Calu3 (cell line): ENCODE measurements around the gene CAPN9. TPM values are rescaled to one million over a fixed set of nuclear protein-coding genes. Genes with fewer than 3 reads are reported as not detected.

ENCODE experiments used
- BruUV-seq: library from RNA; stranded (reverse); fragments of 400-500 nt; replicated peaks from 2 replicates; lab custom pipeline; 2021; lab: Mats Ljungman, UMichigan
- CTCF ChIA-PET: fragments of 300-600 bp; sonication (Branson Sonifier 250); formaldehyde crosslinking; loops from one replicate; lab custom pipeline; 2022; ENCODE audit warnings: antibody characterized with exemption; lab: Charles Lee
- DNase-seq: peaks from one replicate; pipeline ENCODE4 v3.0.0; 2022
- H3K27ac Mint-ChIP-seq: one replicate; pipeline ENCODE4 v1.8.0; 2022; ENCODE audit warnings: mixed read lengths; ENCODE audit not compliant: unreplicated experiment
- H3K27me3 Mint-ChIP-seq: one replicate; pipeline ENCODE4 v1.8.0; 2022; ENCODE audit warnings: mixed read lengths; ENCODE audit not compliant: unreplicated experiment
- H3K36me3 Mint-ChIP-seq: one replicate; pipeline ENCODE4 v1.8.0; 2022; ENCODE audit warnings: mild to moderate bottlenecking, moderate library complexity, mixed read lengths; ENCODE audit not compliant: insufficient read depth, unreplicated experiment
- H3K4me1 Mint-ChIP-seq: one replicate; pipeline ENCODE4 v1.8.0; 2022; ENCODE audit warnings: mild to moderate bottlenecking, low read depth, mixed read lengths; ENCODE audit not compliant: unreplicated experiment
- H3K4me3 Mint-ChIP-seq: one replicate; pipeline ENCODE4 v1.8.0; 2022; ENCODE audit warnings: mild to moderate bottlenecking, low read depth, moderate library complexity, mixed read lengths; ENCODE audit not compliant: unreplicated experiment
- H3K9me3 Mint-ChIP-seq: one replicate; pipeline ENCODE4 v1.8.0; 2022; ENCODE audit warnings: low read depth, mixed read lengths; ENCODE audit not compliant: unreplicated experiment
- intact Hi-C: fragments of 100-400 bp; cut with micrococcal nuclease; formaldehyde crosslinking; loops from one replicate; pipeline ENCODE4 v1.10.0; 2022; ENCODE audit not compliant: unreplicated experiment
- total RNA-seq: library from RNA; stranded (reverse); gene quantifications from 2 replicates; pipeline ENCODE4 v1.2.3, GENCODE V29; 2022
- TF ChIP-seq, protein P1 (sequence below): fragments of 200-600 bp; IDR thresholded peaks from one replicate; pipeline ENCODE4 v1.8.0; 2022; ENCODE audit warnings: antibody characterized with exemption; ENCODE audit not compliant: unreplicated experiment

The CAPN9 gene
- total RNA-seq, 1 experiment from 2014 or later = not detected

DNA sequence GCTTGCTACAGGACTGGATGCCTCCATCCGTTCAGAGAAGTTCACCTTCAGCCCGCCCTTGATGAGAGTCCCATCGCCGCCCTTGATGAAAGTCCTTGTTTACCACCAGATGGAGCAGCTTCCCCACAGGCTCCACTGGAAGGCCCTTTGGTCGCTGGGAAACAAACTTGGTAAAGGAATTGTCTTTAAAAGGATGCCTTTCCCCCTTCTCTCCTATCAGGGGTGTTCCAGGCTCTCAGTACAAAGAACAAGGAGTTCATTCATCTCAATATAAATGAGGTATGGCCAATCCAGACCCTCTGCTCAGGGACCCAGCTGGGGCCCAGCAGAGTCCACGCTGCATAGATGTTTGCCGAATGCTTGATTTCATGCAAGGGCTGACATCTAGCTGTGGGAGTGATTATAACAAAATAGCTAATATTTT is 50.8 kb downstream of the CAPN9 start:
- no peak overlapping the region for H3K4me3 Mint-ChIP-seq
- peak; percentile 73 for DNase-seq
- intact Hi-C loops = loop anchor here (1.0 to 5.0 kb wide), 5 partner anchors 59 to 414 kb away; partner anchors contain the start of genes ARV1 and TTC13
- BruUV-seq = no TSS peak
- H3K36me3 Mint-ChIP-seq = no peaks in the 10 kb centered on the region
- CTCF ChIA-PET = interaction anchor here (1.2 to 1.3 kb wide), 3 partner anchors 8 to 84 kb away, joined by 4 to 7 read pairs (median 6); partner anchors contain the start of gene AGT
- no peak overlapping the region for H3K27ac Mint-ChIP-seq
- H3K27me3 Mint-ChIP-seq = no peaks in the 10 kb centered on the region
- H3K4me1 Mint-ChIP-seq = no peaks in the 10 kb centered on the region
- H3K9me3 Mint-ChIP-seq = peaks cover 2% of the 10 kb centered on the region
- TF ChIP-seq, protein P1, sequence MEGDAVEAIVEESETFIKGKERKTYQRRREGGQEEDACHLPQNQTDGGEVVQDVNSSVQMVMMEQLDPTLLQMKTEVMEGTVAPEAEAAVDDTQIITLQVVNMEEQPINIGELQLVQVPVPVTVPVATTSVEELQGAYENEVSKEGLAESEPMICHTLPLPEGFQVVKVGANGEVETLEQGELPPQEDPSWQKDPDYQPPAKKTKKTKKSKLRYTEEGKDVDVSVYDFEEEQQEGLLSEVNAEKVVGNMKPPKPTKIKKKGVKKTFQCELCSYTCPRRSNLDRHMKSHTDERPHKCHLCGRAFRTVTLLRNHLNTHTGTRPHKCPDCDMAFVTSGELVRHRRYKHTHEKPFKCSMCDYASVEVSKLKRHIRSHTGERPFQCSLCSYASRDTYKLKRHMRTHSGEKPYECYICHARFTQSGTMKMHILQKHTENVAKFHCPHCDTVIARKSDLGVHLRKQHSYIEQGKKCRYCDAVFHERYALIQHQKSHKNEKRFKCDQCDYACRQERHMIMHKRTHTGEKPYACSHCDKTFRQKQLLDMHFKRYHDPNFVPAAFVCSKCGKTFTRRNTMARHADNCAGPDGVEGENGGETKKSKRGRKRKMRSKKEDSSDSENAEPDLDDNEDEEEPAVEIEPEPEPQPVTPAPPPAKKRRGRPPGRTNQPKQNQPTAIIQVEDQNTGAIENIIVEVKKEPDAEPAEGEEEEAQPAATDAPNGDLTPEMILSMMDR = peak; percentile 81

DNA sequence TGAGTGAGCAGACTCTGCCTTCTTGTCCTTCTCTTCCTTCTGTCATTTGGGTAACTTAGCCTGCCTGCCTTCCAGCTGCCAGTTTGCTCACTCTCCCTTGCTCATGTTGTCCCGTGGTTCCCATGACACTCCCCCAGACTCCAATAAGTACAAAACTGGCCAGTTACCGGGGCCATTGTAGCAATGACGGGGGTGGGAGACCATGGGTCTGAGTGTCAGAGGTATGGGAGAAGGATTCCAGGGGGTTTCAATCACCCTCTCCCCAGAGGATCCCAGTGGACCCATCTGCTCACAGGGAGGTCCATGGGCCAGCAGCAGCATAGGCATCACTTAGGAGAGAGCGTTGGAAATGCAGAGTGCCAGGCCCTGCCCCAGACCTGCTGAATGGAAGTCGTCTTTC is 51.3 kb downstream of the CAPN9 start:
- H3K4me1 Mint-ChIP-seq = no peaks in the 10 kb centered on the region
- no peak for DNase-seq
- H3K36me3 Mint-ChIP-seq = no peaks in the 10 kb centered on the region
- H3K27ac Mint-ChIP-seq = no peak overlapping the region
- intact Hi-C loops = loop anchor here (1.0 to 5.0 kb wide), 5 partner anchors 58 to 414 kb away; partner anchors contain the start of genes ARV1 and TTC13
- BruUV-seq = no TSS peak
- TF ChIP-seq, protein P1 = no peak
- no peak overlapping the region for H3K4me3 Mint-ChIP-seq
- CTCF ChIA-PET = interaction anchor here (1.2 to 1.3 kb wide), 3 partner anchors 9 to 84 kb away, joined by 4 to 7 read pairs (median 6); partner anchors contain the start of gene AGT
- H3K27me3 Mint-ChIP-seq = no peaks in the 10 kb centered on the region
- peaks cover 2% of the 10 kb centered on the region for H3K9me3 Mint-ChIP-seq

DNA sequence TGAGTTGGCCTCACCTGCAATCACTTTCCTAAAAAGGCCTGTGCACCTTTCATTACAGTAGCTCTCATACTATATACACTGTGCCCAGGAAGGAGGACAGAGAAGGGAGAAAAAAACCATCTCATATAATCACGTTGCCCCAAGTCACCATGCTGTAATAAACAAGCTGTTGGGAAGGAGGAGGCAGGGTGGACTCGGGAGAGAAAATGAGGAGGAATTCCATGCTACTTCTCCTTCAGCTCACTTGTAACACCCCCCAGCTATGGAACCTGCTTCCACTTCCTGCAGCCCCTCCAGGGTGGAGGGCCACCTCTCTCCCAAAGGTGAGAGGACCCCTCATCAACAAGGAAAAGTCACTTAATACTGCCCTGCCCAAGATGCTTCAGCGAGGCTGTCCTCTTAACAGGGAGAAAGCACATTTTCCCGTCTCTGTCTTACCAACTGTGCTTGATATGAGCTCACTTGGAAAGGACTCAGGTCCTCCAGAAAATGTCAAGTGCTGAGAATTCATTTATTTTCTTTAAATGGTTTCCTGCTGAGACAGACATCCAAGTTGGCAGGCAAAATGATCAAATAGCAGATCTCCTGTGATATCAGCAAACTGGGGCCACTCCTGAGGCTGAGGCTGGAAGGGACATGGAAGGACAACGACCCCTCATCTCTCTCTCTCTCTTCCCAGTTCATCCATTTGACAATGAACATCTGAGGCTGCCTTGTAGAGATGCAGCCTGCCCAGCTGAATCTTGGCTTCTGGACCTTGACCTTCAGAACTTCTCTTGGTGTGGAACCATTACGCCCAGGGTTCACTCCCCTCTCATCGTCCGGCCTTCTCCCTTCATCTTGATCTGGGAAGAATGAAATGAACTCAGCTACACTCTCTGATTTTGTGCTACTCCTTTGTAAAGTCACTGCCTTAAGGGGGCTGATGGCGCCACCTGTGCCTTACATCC is 54.0 kb downstream of the CAPN9 start:
- CTCF ChIA-PET = interaction anchor here (1.8 kb wide), 1 partner anchor 9 kb away, joined by 4 read pairs; no protein-coding TSS in a partner anchor
- Mint-ChIP-seq H3K27me3 (no peaks in the 10 kb centered on the region), H3K27ac (no peak overlapping the region)

DNA sequence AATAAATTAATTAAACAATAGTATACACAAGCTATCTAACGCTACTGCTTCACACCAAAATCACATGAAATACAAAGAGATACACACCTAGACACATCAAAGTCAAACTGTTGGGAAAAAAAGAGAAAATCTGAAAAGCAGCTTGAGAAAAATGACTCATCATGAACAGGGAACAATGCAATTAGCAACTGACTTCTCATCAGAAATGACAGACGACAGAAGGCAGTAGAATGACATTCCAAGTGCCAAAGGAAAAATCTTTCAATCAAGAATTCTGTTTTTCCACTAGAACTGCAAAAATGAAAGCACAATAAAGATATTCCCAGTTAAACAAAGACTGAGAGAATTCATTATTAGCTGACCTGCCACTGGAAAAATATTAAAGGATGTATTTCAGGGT is 57.2 kb downstream of the CAPN9 start:
- H3K4me1 Mint-ChIP-seq = no peaks in the 10 kb centered on the region
- intact Hi-C loops = no loop called here
- no TSS peak for BruUV-seq
- H3K4me3 Mint-ChIP-seq = no peak overlapping the region
- TF ChIP-seq, protein P1 = no peak
- CTCF ChIA-PET = no interaction called here
- H3K36me3 Mint-ChIP-seq = no peaks in the 10 kb centered on the region
- no peak for DNase-seq
- H3K27me3 Mint-ChIP-seq = no peaks in the 10 kb centered on the region
- no peak overlapping the region for H3K27ac Mint-ChIP-seq
- peaks cover 5% of the 10 kb centered on the region for H3K9me3 Mint-ChIP-seq

More for the DNA sequence above, 54.0 kb downstream of the CAPN9 start:
- no peak for DNase-seq
- Mint-ChIP-seq H3K4me1 (no peaks in the 10 kb centered on the region), H3K9me3 (peaks cover 2% of the 10 kb centered on the region), H3K4me3 (no peak overlapping the region), H3K36me3 (no peaks in the 10 kb centered on the region)
- TF ChIP-seq, protein P1 = no peak
- intact Hi-C loops = no loop called here
- BruUV-seq = no TSS peak
